ENCODE results near the gene PTPRJ. TPM values are rescaled to one million over a fixed set of nuclear protein-coding genes. Genes with fewer than 3 reads are reported as not detected.

PTPRJ gene
- total RNA-seq, 1 donor from 2014 or later, result 7.1 TPM

- intact Hi-C loops (cut with micrococcal nuclease), result no loop called here
- DNase-seq (no peak), ATAC-seq (peak; percentile 5)
Observed at GRCh38 chr11:48080301-48080861, 100.0 kb downstream of the PTPRJ start.

GRCh38 chr11:48081151-48082010 is 101.0 kb downstream of the PTPRJ start:
- intact Hi-C loops (cut with micrococcal nuclease), result no loop called here
- ATAC-seq (peak; percentile 98), DNase-seq (peak; percentile 80)

- no peak for DNase-seq
- intact Hi-C loops (cut with micrococcal nuclease), result no loop called here
- no peak for ATAC-seq
Observed at GRCh38 chr11:48082771-48083170, 102.4 kb downstream of the PTPRJ start.

GRCh38 chr11:48083421-48083820 is 103.1 kb downstream of the PTPRJ start:
- no peak for ATAC-seq
- intact Hi-C loops (cut with micrococcal nuclease), result no loop called here
- no peak for DNase-seq

GRCh38 chr11:48085688-48086087 is 105.3 kb downstream of the PTPRJ start:
- intact Hi-C loops (cut with micrococcal nuclease), result no loop called here
- DNase-seq, result no peak
- no peak for ATAC-seq

- intact Hi-C loops (cut with micrococcal nuclease), result no loop called here
- ATAC-seq, result no peak
Observed at GRCh38 chr11:48087422-48087821, 107.1 kb downstream of the PTPRJ start.

GRCh38 chr11:48087974-48088681 is 107.8 kb downstream of the PTPRJ start:
- ATAC-seq, result peak; percentile 74
- intact Hi-C loops (cut with micrococcal nuclease), result no loop called here
- peak; percentile 58 for DNase-seq

More at GRCh38 chr11:48087422-48087821, 107.1 kb downstream of the PTPRJ start:
- DNase-seq, result no peak

- intact Hi-C loops (cut with micrococcal nuclease), result no loop called here
- ATAC-seq (peak; percentile 56), DNase-seq (no peak)
Observed at GRCh38 chr11:48088682-48089050, 108.3 kb downstream of the PTPRJ start.

- intact Hi-C loops (cut with micrococcal nuclease), result no loop called here
- DNase-seq (no peak), ATAC-seq (no peak)
Observed at GRCh38 chr11:48090174-48090573, 109.8 kb downstream of the PTPRJ start.

- intact Hi-C loops (cut with micrococcal nuclease), result no loop called here
- ATAC-seq (no peak), DNase-seq (no peak)
Observed at GRCh38 chr11:48091426-48092102, 111.2 kb downstream of the PTPRJ start.

GRCh38 chr11:48093323-48093722 is 113.0 kb downstream of the PTPRJ start:
- ATAC-seq, result no peak
- no peak for DNase-seq
- intact Hi-C loops (cut with micrococcal nuclease), result no loop called here

- intact Hi-C loops (cut with micrococcal nuclease), result no loop called here
- peak; percentile 93 for ATAC-seq
- DNase-seq, result no peak
Observed at GRCh38 chr11:48093795-48094642, 113.7 kb downstream of the PTPRJ start.

- DNase-seq (no peak), ATAC-seq (no peak)
- intact Hi-C loops (cut with micrococcal nuclease), result no loop called here
Observed at GRCh38 chr11:48094643-48095339, 114.4 kb downstream of the PTPRJ start.

- ATAC-seq (no peak), DNase-seq (no peak)
- intact Hi-C loops (cut with micrococcal nuclease), result no loop called here
Observed at GRCh38 chr11:48095779-48096470, 115.6 kb downstream of the PTPRJ start.

- DNase-seq (no peak), ATAC-seq (no peak)
- intact Hi-C loops (cut with micrococcal nuclease), result no loop called here
Observed at GRCh38 chr11:48096588-48097525, 116.5 kb downstream of the PTPRJ start.

GRCh38 chr11:48098024-48098423 is 117.7 kb downstream of the PTPRJ start:
- DNase-seq (no peak), ATAC-seq (no peak)
- intact Hi-C loops (cut with micrococcal nuclease), result no loop called here

All from left ventricle myocardium superior (tissue), 1 donor.